Endodermal cell (in vitro differentiated cells): Measurements from ENCODE around the gene SFMBT2. TPM values are rescaled to one million over a fixed set of nuclear protein-coding genes. Genes with fewer than 3 reads are reported as not detected.

ENCODE experiments used
- DNase-seq: peaks from one replicate; pipeline ENCODE4 v3.0.0-alpha.2; 2017
- H3K27ac ChIP-seq: 2 replicates; pipeline ENCODE4 v1.5.1; 2013; ENCODE audit warnings: mild to moderate bottlenecking, low read depth, low read length, moderate library complexity
- H3K27me3 ChIP-seq: 2 replicates; pipeline ENCODE4 v1.6.1; 2013; ENCODE audit warnings: mild to moderate bottlenecking, low read length, moderate library complexity; ENCODE audit not compliant: insufficient read depth, control insufficient read depth, poor library complexity, severe bottlenecking
- H3K36me3 ChIP-seq: 2 replicates; pipeline ENCODE4 v1.7.0; 2013; ENCODE audit warnings: mild to moderate bottlenecking, low read length, moderate library complexity; ENCODE audit not compliant: control insufficient read depth, insufficient read depth
- H3K4me1 ChIP-seq: one replicate; pipeline ENCODE4 v1.7.0; 2013; ENCODE audit warnings: low read length; ENCODE audit not compliant: control insufficient read depth, insufficient read depth
- H3K4me3 ChIP-seq: 2 replicates; pipeline ENCODE4 v1.5.1; 2013; ENCODE audit warnings: mild to moderate bottlenecking, low read length, moderate library complexity
- H3K9ac ChIP-seq: 2 replicates; pipeline ENCODE4 v1.6.1; 2013; ENCODE audit warnings: mild to moderate bottlenecking, low read length, moderate library complexity; ENCODE audit not compliant: poor library complexity, severe bottlenecking; ENCODE audit errors: extremely low read depth
- H3K9me3 ChIP-seq: 2 replicates; pipeline ENCODE4 v1.6.1; 2013; ENCODE audit warnings: mild to moderate bottlenecking, low read length, moderate library complexity; ENCODE audit not compliant: control insufficient read depth
- H3K27ac Mint-ChIP-seq: 2 replicates; pipeline ENCODE4 v1.8.0; 2020; ENCODE audit warnings: mixed read lengths
- H3K27me3 Mint-ChIP-seq: 2 replicates; pipeline ENCODE4 v1.8.0; 2021; ENCODE audit warnings: mild to moderate bottlenecking, mixed read lengths; ENCODE audit not compliant: insufficient read depth
- H3K36me3 Mint-ChIP-seq: 2 replicates; pipeline ENCODE4 v1.8.0; 2020; ENCODE audit warnings: low read depth, mixed read lengths
- H3K4me1 Mint-ChIP-seq: 2 replicates; pipeline ENCODE4 v1.8.0; 2020; ENCODE audit warnings: mixed read lengths
- H3K4me3 Mint-ChIP-seq: 2 replicates; pipeline ENCODE4 v1.8.0; 2020; ENCODE audit warnings: mild to moderate bottlenecking, moderate library complexity, mixed read lengths
- H3K9me3 Mint-ChIP-seq: 2 replicates; pipeline ENCODE4 v1.8.0; 2020; ENCODE audit warnings: mild to moderate bottlenecking, mixed read lengths
- WGBS, 2 experiments: methylation state at CpG; one replicate each; pipeline versions ENCODE4 v1.1.5 to v1.1.7; 2013; ENCODE audit warnings: missing lambda C conversion rate in 2 of 2, mixed read lengths in 1 of 2; ENCODE audit not compliant: insufficient coverage in 1 of 2, insufficient read length in 1 of 2; 5-methylcytosine and 5-hydroxymethylcytosine counted together
- total RNA-seq, 2 donors: library from RNA; stranded (reverse); fragmentation: NEBNext Ultra II Directional in 1 of 2; extraction: Animal tissue kit (Norgen Biotek cat#: 25700) in 1 of 2; gene quantifications; 2 replicates in 1 of 2; 3 replicates in 1 of 2; pipeline ENCODE4 v1.2.1, GENCODE V29; 2021
- TF ChIP-seq, protein P1 (sequence below): fragments of 200-600 bp; sonication (generic); conservative IDR thresholded peaks from 2 replicates; pipeline ENCODE4 v1.5.0; 2021; ENCODE audit warnings: antibody characterized with exemption, mild to moderate bottlenecking

The SFMBT2 gene
- total RNA-seq, 2 donors from 2014 or later = 3.9 to 5.3 TPM

GRCh38 chr10:7251696-7252465 is 159.0 kb downstream of the SFMBT2 start:
- H3K36me3 Mint-ChIP-seq = no peaks in the 10 kb centered on the region
- no peak overlapping the region for H3K4me3 ChIP-seq
- no peak for DNase-seq
- no peaks in the 10 kb centered on the region for H3K4me1 ChIP-seq
- TF ChIP-seq, protein P1, sequence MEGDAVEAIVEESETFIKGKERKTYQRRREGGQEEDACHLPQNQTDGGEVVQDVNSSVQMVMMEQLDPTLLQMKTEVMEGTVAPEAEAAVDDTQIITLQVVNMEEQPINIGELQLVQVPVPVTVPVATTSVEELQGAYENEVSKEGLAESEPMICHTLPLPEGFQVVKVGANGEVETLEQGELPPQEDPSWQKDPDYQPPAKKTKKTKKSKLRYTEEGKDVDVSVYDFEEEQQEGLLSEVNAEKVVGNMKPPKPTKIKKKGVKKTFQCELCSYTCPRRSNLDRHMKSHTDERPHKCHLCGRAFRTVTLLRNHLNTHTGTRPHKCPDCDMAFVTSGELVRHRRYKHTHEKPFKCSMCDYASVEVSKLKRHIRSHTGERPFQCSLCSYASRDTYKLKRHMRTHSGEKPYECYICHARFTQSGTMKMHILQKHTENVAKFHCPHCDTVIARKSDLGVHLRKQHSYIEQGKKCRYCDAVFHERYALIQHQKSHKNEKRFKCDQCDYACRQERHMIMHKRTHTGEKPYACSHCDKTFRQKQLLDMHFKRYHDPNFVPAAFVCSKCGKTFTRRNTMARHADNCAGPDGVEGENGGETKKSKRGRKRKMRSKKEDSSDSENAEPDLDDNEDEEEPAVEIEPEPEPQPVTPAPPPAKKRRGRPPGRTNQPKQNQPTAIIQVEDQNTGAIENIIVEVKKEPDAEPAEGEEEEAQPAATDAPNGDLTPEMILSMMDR = no peak
- no peaks in the 10 kb centered on the region for H3K36me3 ChIP-seq
- H3K4me3 Mint-ChIP-seq = no peak overlapping the region
- no peaks in the 10 kb centered on the region for H3K27me3 ChIP-seq
- H3K9me3 Mint-ChIP-seq = no peaks in the 10 kb centered on the region
- no peak overlapping the region for H3K9ac ChIP-seq
- no peaks in the 10 kb centered on the region for H3K4me1 Mint-ChIP-seq
- H3K27me3 Mint-ChIP-seq = no peaks in the 10 kb centered on the region
- no peak overlapping the region for H3K27ac ChIP-seq
- H3K27ac Mint-ChIP-seq = no peak overlapping the region
- WGBS, 2 experiments = 86 to 94% methylated on average over 10 to 11 of the region's 12 CpGs
- no peaks in the 10 kb centered on the region for H3K9me3 ChIP-seq

GRCh38 chr10:7250236-7250635 is 160.6 kb downstream of the SFMBT2 start:
- H3K9me3 Mint-ChIP-seq = no peaks in the 10 kb centered on the region
- TF ChIP-seq, protein P1 = no peak
- H3K4me1 Mint-ChIP-seq = no peaks in the 10 kb centered on the region
- Histone ChIP-seq H3K9ac (no peak overlapping the region), H3K9me3 (no peaks in the 10 kb centered on the region), H3K4me3 (no peak overlapping the region), H3K4me1 (no peaks in the 10 kb centered on the region), H3K27ac (no peak overlapping the region), H3K36me3 (no peaks in the 10 kb centered on the region), H3K27me3 (no peaks in the 10 kb centered on the region)
- DNase-seq = no peak
- H3K36me3 Mint-ChIP-seq = no peaks in the 10 kb centered on the region
- WGBS, 2 experiments = 92 to 94% methylated on average over 4 to 5 of the region's 5 CpGs
- no peaks in the 10 kb centered on the region for H3K27me3 Mint-ChIP-seq
- H3K4me3 Mint-ChIP-seq = no peak overlapping the region
- H3K27ac Mint-ChIP-seq = no peak overlapping the region

GRCh38 chr10:7248585-7249164 is 162.2 kb downstream of the SFMBT2 start:
- Mint-ChIP-seq H3K4me3 (no peak overlapping the region), H3K27ac (no peak overlapping the region), H3K27me3 (no peaks in the 10 kb centered on the region), H3K4me1 (no peaks in the 10 kb centered on the region), H3K9me3 (no peaks in the 10 kb centered on the region), H3K36me3 (no peaks in the 10 kb centered on the region)
- no peak overlapping the region for H3K9ac ChIP-seq
- 90 to 94% methylated on average over 10 to 11 of the region's 11 CpGs for WGBS, 2 experiments
- no peak for DNase-seq
- H3K4me3 ChIP-seq = no peak overlapping the region
- TF ChIP-seq, protein P1 = no peak
- no peak overlapping the region for H3K27ac ChIP-seq
- H3K36me3 ChIP-seq = no peaks in the 10 kb centered on the region
- H3K4me1 ChIP-seq = no peaks in the 10 kb centered on the region
- no peaks in the 10 kb centered on the region for H3K27me3 ChIP-seq
- H3K9me3 ChIP-seq = no peaks in the 10 kb centered on the region
